GM18858 (cell line): ENCODE results near the gene SLC26A2.
"Not testable (repeated sequence)": the region's sequence is repeated elsewhere in the genome, so short reads cannot be mapped to it uniquely, and the experiment has no call there.

Experiments used
- ATAC-seq: cut with Tn5 transposase; IDR thresholded peaks from one replicate; pipeline ENCODE4 v1.9.1; 2021; ENCODE audit not compliant: unreplicated experiment

Gene SLC26A2

DNA sequence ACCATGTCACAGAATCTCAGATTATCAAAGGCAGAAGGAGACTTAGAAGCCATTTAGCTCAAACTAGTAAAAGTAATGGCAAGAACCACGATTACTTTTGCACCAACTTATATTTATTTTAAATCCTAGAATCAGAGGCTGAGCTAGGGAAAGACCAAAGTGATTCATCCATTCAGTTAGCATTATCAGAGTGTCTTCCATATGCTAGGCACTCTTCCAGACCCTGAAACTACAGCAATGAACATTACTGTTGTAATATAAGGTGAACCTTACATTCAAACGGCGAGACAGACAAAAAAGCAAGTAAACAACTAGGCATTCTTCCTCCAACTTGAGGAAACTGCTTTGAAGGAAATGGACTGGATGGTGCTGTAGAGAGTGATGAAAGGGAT, 23.9 kb upstream of the SLC26A2 start:
- ATAC-seq = no peak

GRCh38 chr5:149937610-149938009, 22.9 kb upstream of the SLC26A2 start:
- ATAC-seq = no peak

GRCh38 chr5:149938279-149938678, 22.3 kb upstream of the SLC26A2 start:
- ATAC-seq = no peak

- no peak for ATAC-seq
Measured at GRCh38 chr5:149938791-149939358, 21.7 kb upstream of the SLC26A2 start.

DNA sequence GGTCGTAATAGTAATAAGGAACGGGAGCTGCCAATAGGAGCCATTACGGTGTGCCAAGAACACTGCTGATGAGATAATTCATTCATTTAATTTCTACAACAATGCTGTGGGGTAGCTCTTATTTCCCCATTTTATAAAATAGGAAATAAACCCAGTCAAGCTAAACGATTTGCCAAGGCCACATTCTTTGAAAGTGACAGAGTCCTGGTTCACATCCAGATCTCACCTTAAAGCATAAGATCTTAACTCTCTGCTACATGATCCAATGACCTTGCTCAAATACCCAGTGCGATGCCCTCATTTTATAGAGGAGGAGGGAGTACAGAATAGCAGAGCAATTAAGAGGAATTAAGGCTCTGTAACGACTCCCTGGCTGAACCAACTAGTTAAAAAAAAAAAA, 21.0 kb upstream of the SLC26A2 start:
- no peak for ATAC-seq

GRCh38 chr5:149940077-149940574, 20.4 kb upstream of the SLC26A2 start:
- ATAC-seq = peak; percentile 51

DNA sequence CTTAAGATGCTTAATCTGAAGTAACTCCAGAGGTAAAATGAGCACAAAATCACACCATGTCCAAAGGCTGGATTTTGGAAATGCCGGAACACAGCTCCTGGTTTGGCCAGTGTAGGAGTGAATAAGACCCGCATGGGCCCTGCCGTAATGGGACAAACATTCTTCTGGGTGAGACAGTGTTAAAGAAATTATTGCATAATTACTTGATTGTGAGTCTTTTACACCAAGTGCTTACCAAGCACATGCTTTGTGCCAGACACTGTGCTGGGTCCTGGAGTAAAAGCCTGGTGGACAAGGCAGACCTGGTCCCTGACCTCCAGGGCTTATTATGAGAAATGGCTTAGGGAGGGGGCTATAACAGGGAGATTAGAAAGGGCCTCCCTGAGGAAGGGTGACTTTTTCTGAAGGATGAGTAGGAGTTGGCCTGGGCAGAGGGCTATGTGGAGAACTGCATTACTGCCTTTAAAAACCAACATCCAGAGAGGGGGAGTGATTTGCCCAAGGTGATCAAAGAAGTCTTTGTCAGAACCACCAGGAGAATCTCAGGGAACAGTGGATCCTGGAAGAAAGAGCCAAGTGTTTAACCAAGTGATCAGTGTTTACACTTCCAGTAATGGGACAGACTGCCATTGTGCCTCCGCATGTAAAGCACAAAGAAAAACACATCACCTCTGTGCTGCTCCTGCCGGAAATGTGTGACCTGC, 19.5 kb upstream of the SLC26A2 start:
- no peak for ATAC-seq

GRCh38 chr5:149941795-149942194, 18.8 kb upstream of the SLC26A2 start:
- ATAC-seq = no peak

DNA sequence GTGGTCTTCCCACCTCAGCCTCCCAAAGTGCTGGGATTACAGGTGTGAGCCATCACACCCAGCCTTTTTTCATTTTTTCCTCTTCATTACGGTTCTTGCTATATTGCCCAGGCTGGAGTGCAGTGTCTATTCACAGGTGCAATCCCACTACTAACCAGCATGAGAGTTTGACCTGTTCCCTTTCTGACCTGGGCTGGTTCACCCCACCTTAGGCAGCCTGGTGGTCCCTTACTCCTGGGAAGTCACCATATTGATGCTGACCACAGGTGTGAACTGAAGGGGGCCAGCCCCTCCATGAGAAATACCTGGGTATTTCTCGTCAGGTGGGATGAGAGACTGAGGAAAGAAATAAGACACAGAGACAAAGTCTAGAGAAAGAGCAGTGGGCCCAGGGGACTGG, 18.4 kb upstream of the SLC26A2 start:
- no peak for ATAC-seq

DNA sequence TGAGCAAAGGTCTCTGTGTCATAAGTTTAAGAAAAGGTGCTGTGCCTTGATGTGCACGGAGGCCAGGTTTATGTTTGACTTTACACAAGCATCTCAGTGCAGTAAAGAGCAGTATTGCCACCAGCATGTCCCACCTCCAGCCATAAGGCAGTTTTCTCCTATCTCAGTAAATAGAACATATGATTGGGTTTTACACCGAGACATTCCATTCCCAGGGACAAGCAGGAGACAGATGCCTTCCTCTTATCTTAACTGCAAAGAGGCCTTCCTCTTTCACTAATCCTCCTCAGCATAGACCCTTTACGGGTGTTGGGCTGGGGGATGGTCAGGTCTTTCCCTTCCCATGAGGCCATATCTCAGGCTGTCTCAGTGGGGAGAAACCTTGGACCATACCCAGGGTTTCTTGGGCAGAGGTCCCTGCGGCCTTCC, 17.8 kb upstream of the SLC26A2 start:
- not testable (repeated sequence) for ATAC-seq

DNA sequence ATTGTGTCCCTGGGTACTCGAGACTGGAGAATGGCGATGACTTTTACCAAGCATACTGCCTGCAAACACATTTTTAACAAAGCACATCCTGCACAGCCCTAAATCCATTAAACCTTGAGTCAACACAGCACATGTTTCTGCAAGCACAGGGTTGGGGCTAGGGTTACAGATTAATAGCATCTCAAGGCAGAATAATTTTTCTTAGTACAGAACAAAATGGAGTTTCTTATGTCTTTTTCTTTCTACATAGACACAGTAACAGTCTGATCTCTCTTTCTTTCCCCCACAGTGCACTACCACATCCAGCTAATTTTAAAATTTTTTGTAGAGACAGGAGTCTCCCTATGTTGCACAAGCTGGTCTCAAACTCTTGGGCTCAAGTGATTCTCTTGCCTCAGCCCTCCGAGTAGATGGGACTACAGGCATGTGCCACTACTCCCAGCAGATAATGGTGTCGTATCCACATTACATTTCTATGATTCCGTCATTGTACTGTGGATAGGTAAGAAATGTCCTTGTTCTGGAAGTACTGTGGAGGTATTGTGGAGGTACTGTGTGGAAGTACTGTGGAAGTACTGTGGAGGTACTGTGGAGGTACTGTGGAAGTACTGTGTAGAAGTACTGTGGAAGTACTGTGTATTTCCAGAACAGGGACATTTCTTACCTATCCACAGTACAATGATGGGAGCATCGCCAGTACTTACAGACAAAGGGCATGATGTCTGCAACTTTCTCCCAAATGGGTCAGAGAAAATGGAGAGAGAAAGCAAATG, 17.2 kb upstream of the SLC26A2 start:
- not testable (repeated sequence) for ATAC-seq

DNA sequence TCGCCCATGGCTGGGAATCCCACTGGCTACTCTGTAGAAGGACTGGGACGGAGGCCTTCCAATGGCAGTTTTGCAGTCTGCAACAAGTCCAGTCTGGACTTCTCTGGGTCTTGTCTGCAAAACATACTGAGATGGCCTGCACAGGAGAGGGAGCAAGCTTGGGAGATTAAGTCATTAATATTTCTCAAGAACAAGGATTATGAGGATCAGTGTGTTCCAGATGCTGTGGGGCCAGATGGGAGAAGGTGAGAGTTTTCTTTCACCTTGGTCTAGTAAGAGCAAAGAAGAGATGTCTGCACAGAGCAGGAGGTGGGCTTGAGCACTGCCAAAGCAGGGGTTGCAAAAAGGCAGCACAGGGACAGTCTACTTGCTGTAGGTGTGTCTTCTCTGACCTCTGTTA, 15.9 kb upstream of the SLC26A2 start, which contains the start of gene PDE6A:
TSS of gene PDE6A (minus strand) at position 128 of the 400 bp plus-strand sequence. CDS start at position 8, 120 bp downstream.
- no peak for ATAC-seq

DNA sequence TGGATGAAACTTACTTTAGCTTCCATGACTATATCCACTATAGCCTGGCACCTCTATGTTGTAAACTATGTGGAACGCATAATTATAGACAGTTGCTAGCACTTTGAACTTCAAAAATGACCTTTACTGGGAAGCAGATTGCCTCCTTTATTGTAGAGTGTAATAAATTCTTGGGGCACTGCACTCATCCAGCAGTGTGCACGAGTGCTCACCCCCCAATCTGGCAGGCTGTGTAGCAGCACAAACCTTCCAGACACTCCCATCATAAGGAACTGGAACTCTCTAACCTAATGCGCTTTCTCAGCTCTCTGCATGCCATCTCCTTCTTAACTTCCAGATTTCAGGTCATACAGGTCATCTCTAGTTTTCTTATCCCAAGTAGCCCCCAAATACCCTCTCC, 14.4 kb upstream of the SLC26A2 start:
- ATAC-seq = no peak

DNA sequence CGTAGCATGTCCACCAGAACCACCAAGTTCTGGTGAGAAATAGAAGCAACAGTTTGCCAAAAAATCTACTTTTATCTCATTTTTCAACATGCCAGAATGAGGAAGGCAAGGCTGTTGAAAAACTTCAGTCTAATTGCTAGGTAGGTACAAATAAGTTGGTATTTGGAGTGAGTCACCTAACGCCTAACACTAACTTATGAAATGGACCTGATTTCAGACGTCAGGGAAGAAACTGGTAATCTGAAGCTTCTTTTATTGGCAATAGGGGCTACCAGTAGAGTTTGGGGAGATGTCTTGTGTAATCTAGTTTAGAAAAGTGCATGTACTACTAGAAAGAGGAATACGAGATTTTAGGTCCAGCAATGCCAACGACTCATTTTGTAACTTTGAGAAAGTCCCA, 11.6 kb upstream of the SLC26A2 start:
- no peak for ATAC-seq

- no peak for ATAC-seq
Measured at GRCh38 chr5:149951138-149951749, 9.3 kb upstream of the SLC26A2 start.

- ATAC-seq = no peak
Measured at GRCh38 chr5:149953436-149954121, 7.0 kb upstream of the SLC26A2 start.

GRCh38 chr5:149954798-149955197, 5.8 kb upstream of the SLC26A2 start:
- ATAC-seq = no peak

DNA sequence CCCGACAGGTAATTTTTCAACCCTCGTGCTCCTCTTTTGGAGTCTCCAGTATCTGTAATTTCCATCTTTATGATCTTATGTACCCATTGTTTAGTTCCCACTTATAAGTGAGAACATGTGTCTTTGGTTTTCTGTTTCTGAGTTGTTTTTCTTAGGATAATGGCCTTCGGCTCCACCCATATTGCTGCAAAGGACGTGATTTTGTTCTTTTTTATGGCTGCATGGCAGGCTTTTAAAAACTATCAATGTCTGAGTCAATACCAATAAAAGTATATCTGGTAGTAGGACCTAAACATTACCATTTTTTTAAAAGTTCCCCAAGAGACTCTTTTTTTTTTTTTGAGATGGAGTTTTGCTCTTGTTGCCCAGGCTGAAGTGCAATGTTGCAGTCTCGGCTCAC, 3.9 kb upstream of the SLC26A2 start:
- ATAC-seq = no peak

GRCh38 chr5:149957855-149958254, 2.7 kb upstream of the SLC26A2 start:
- no peak for ATAC-seq

DNA sequence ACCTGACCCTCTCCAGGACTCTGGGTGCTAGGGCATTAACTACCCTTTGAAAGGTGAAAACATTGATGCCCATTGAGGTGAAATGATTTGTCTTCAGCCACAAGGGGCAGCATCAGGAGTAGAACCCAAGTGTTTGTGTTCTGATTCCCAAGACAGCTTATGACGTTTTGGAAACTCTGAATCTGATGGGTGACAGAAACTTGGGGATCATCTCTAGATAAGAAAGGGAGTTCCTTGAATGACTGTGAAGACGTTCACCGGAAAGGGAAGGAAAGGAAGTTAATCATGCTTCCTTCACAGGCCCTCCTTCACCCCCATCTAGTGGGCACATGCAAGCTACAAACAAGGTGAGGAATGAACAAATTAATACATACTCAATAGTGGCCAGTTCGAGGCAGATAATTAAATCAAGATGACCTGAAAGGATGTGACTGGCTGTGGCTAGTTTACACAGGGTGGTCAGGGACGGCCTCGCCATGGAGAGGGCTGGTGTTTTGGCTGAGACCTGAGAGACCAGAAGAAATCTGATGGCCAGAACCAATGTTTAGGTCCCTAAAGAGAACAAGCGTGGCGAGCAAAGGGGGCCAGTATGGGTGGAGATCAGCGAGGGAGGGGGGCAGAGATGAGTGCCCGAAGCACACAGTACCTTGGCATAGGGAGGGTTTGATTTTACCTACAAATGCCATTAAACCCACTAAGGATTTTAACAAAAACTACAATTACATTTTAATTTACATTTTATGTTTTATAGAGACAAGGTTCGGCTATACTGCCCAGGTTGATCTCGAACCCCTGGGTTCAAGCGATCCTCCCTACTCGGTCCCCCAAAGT, 937 bp upstream of the SLC26A2 start:
- no peak for ATAC-seq
